GM19240 (cell line): ENCODE measurements around the gene NFIA.
"Not testable (repeated sequence)": the region's sequence is repeated elsewhere in the genome, so short reads cannot be mapped to it uniquely, and the experiment has no call there.

Source experiments
- DNase-seq: peaks from one replicate; pipeline ENCODE4 v3.0.0; 2011; ENCODE audit warnings: low spot score; ENCODE audit not compliant: insufficient read length

The NFIA gene

GRCh38 chr1:61271412-61271789 lies 189.0 kb downstream of the NFIA start:
- no peak for DNase-seq

- no peak for DNase-seq
These were observed 190.9 kb downstream of the NFIA start for GRCh38 chr1:61273167-61273705.

- DNase-seq, result no peak
These were observed 191.5 kb downstream of the NFIA start for GRCh38 chr1:61273861-61274260.

GRCh38 chr1:61274939-61275338 lies 192.6 kb downstream of the NFIA start:
- no peak for DNase-seq

- no peak for DNase-seq
These were observed 193.9 kb downstream of the NFIA start for GRCh38 chr1:61276246-61276645.

- no peak for DNase-seq
These were observed 194.8 kb downstream of the NFIA start for GRCh38 chr1:61277121-61277690.

- not testable (repeated sequence) for DNase-seq
These were observed 196.1 kb downstream of the NFIA start for GRCh38 chr1:61278503-61278902.

- DNase-seq, result no peak
These were observed 196.6 kb downstream of the NFIA start for GRCh38 chr1:61278966-61279365.

- DNase-seq, result no peak
These were observed 197.2 kb downstream of the NFIA start for GRCh38 chr1:61279570-61279969.

GRCh38 chr1:61280452-61280851 lies 198.1 kb downstream of the NFIA start:
- no peak for DNase-seq

GRCh38 chr1:61282387-61282786 lies 200.0 kb downstream of the NFIA start:
- DNase-seq, result no peak

- no peak for DNase-seq
These were observed 202.0 kb downstream of the NFIA start for GRCh38 chr1:61284248-61284854.

- DNase-seq, result no peak
These were observed 202.6 kb downstream of the NFIA start for GRCh38 chr1:61284936-61285335.

- no peak for DNase-seq
These were observed 203.1 kb downstream of the NFIA start for GRCh38 chr1:61285371-61285885.

- no peak for DNase-seq
These were observed 204.7 kb downstream of the NFIA start for GRCh38 chr1:61287014-61287413.

GRCh38 chr1:61287734-61288133 lies 205.4 kb downstream of the NFIA start:
- no peak for DNase-seq

- DNase-seq, result no peak
These were observed 207.1 kb downstream of the NFIA start for GRCh38 chr1:61289232-61290098.

GRCh38 chr1:61290525-61290924 lies 208.2 kb downstream of the NFIA start:
- DNase-seq, result no peak

GRCh38 chr1:61293197-61293596 lies 210.8 kb downstream of the NFIA start:
- DNase-seq, result no peak

GRCh38 chr1:61293986-61294504 lies 211.7 kb downstream of the NFIA start:
- no peak for DNase-seq

- no peak for DNase-seq
These were observed 212.6 kb downstream of the NFIA start for GRCh38 chr1:61294930-61295329.
